ENCODE results near the gene SH3RF3. TPM values are rescaled to one million over a fixed set of nuclear protein-coding genes. Genes with fewer than 3 reads are reported as not detected.

Gene SH3RF3
- total and polyA plus RNA-seq, 10 of the 15 experiments (the other 5 are each of a cell fraction or from before 2014, with no cell fraction given): 0.08 to 8.8 (median 2.3) TPM

GRCh38 chr2:109513749-109514588 lies 385.0 kb downstream of the SH3RF3 start:
- H3K4me1 ChIP-seq (ENCODE audit: control insufficient read depth, insufficient read depth, low read length): peaks cover 37% of the 10 kb centered on the region
- no peaks in the 10 kb centered on the region for H3K27me3 ChIP-seq (replicated peaks in 1 of 2; ENCODE audit: control insufficient read depth in 2 of 2, insufficient read depth in 2 of 2, low read length in 1 of 2)
- in situ Hi-C loops (cut with MboI) (no loop called here), intact Hi-C loops (cut with micrococcal nuclease; ENCODE audit: unreplicated experiment) (loop anchor here (1.0 to 10.0 kb wide), 6 partner anchors 117 to 469 kb away; no protein-coding TSS in a partner anchor)
- ATAC-seq (peak; percentile 74), FAIRE-seq (peak; percentile 98), DNase-seq (ENCODE audit: low read depth, low spot score) (peak; percentile 95)
- no peaks in the 10 kb centered on the region; the same call in 2 of the 3 replicates for H3K9me3 ChIP-seq (replicated peaks; ENCODE audit: control insufficient read depth, insufficient read depth, low read length)
- H4K20me1 ChIP-seq (ENCODE audit: control insufficient read depth, insufficient read depth): no peaks in the 10 kb centered on the region
- RAD21 ChIA-PET (ENCODE audit: unreplicated experiment): interaction anchor here (0.6 to 2.9 kb wide), 25 partner anchors 10 to 466 kb away, joined by 3 to 21 read pairs (median 3); partner anchors contain the start of genes SEPTIN10, SH3RF3 and SOWAHC
- SMC1A ChIA-PET (ENCODE audit: uncharacterized antibody, unreplicated experiment): interaction anchor here (0.5 to 1.9 kb wide), 29 partner anchors 11 to 1422 kb away, joined by 3 to 12 read pairs (median 4); partner anchors contain the start of gene SH3RF3
- H3K36me3 ChIP-seq (ENCODE audit: control insufficient read depth in 2 of 2, insufficient read depth in 2 of 2, low read length in 1 of 2): no peaks in the 10 kb centered on the region
- H3K79me2 ChIP-seq (ENCODE audit: control insufficient read depth, insufficient read depth, low read length): no peaks in the 10 kb centered on the region
- BruUV-seq (replicated peaks): no TSS peak
- POLR2A ChIA-PET: interaction anchor here (1.0 to 1.3 kb wide), 3 partner anchors 31 to 300 kb away, joined by 4 to 5 read pairs (median 4); no protein-coding TSS in a partner anchor
- 2% methylated on average over 20 of the region's 20 CpGs for WGBS (ENCODE audit: insufficient coverage, insufficient replicate concordance, low lambda C conversion rate, missing lambda C conversion rate)
- peak overlapping the region; percentile 89 for H3K27ac ChIP-seq (ENCODE audit: control insufficient read depth, insufficient read depth)
- H3K9ac ChIP-seq (ENCODE audit: control insufficient read depth, insufficient read depth, low read length): peak overlapping the region; percentile 60
- no peak overlapping the region for H3K4me3 ChIP-seq
- peak overlapping the region; percentile 77 for H3K4me2 ChIP-seq (ENCODE audit: control insufficient read depth, insufficient read depth)
- peak overlapping the region; percentile 48 for H2AFZ ChIP-seq (ENCODE audit: control insufficient read depth, low read depth, low read length)
- CTCF ChIA-PET: interaction anchor here (0.8 to 1.3 kb wide), 11 partner anchors 28 to 386 kb away, joined by 3 to 12 read pairs (median 3); no protein-coding TSS in a partner anchor
- peak; percentile 30; the same call in 1 of the 2 replicates for TF ChIP-seq JUND (IDR thresholded peaks at IDR 0.05; ENCODE audit: low read depth, low read length)
- no peak for TF ChIP-seq NR2C2 (IDR thresholded peaks at IDR 0.05; ENCODE audit: borderline replicate concordance, control insufficient read depth, insufficient read length, low read depth)
- TF ChIP-seq STAT3 (IDR thresholded peaks at IDR 0.05; ENCODE audit: low read depth, low read length): no peak
- TF ChIP-seq EGR1 (IDR thresholded peaks at IDR 0.05; ENCODE audit: borderline replicate concordance in 1 of 2, low read depth in 2 of 2, low read length in 2 of 2): peak in 1 of 2 experiments; percentile 82; a peak in 1 of 3 replicates
- TF ChIP-seq PAX8 (IDR thresholded peaks at IDR 0.05): no peak
- TF ChIP-seq KDM1A (IDR thresholded peaks at IDR 0.05; ENCODE audit: borderline replicate concordance): no peak
- no peak for TF ChIP-seq CEBPZ (IDR thresholded peaks at IDR 0.05; ENCODE audit: low read depth, low read length)
- no peak for TF ChIP-seq ZNF622 (IDR thresholded peaks at IDR 0.05)
- no peak for TF ChIP-seq FOS (IDR thresholded peaks at IDR 0.05; ENCODE audit: borderline replicate concordance, extremely low read depth, insufficient read length)
- TF ChIP-seq GATAD2B (conservative IDR thresholded peaks at IDR 0.05; ENCODE audit: low read depth): peak; percentile 98
- TF ChIP-seq NFYA (IDR thresholded peaks at IDR 0.05; ENCODE audit: borderline replicate concordance, low read depth, low read length): no peak
- no peak; the same call in 1 of the 2 replicates for TF ChIP-seq GABPA (IDR thresholded peaks at IDR 0.05; ENCODE audit: low read depth)
- peak; percentile 82 for TF ChIP-seq CBFB (IDR thresholded peaks at IDR 0.05; ENCODE audit: low read depth)
- TF ChIP-seq JUNB (IDR thresholded peaks at IDR 0.05): peak; percentile 95
- no peak for TF ChIP-seq SP1 (IDR thresholded peaks at IDR 0.05; ENCODE audit: low read depth, low read length)
- TF ChIP-seq HDAC2 (IDR thresholded peaks at IDR 0.05): no peak
- TF ChIP-seq NFXL1 (IDR thresholded peaks at IDR 0.05; ENCODE audit: borderline replicate concordance): no peak
- peak; percentile 96 for TF ChIP-seq NFIC (IDR thresholded peaks at IDR 0.05; ENCODE audit: low read depth, low read length)
- TF ChIP-seq ZNF274 (IDR thresholded peaks at IDR 0.05; ENCODE audit: insufficient read depth, insufficient read length): no peak
- TF ChIP-seq MYC (IDR thresholded peaks at IDR 0.05; ENCODE audit: insufficient read depth, insufficient read length, insufficient replicate concordance, low read length, severe bottlenecking): no peak
- peak; percentile 99 for TF ChIP-seq MEF2B (IDR thresholded peaks at IDR 0.05; ENCODE audit: partially characterized antibody, poor library complexity, severe bottlenecking)
- TF ChIP-seq IKZF1 (conservative IDR thresholded peaks at IDR 0.05): peak; percentile 92

Data from GM12878 (cell line).